Heart right ventricle (tissue), 16 donors: ENCODE measurements around the gene LILRA5. TPM values are rescaled to one million over a fixed set of nuclear protein-coding genes. Genes with fewer than 3 reads are reported as not detected.

Experiments
- ATAC-seq, 8 donors: fragments of 200-7000 bp; cut with Tn5 transposase; one replicate each; pipeline ENCODE4 v1.9.1; 2020; ENCODE audit warnings: mild to moderate bottlenecking in 8 of 8, moderate library complexity in 8 of 8, moderate number of reproducible peaks in 1 of 8
- DNase-seq, 2 donors: peaks; one replicate each; pipeline ENCODE4 v3.0.0-alpha.2; 2020
- H3K27ac ChIP-seq, 10 donors: fragments of 200-600 bp; sonication (generic) in 2 of 10; one replicate each; pipeline versions ENCODE4 v1.5.0 to v1.8.0; 2020 to 2022; ENCODE audit warnings: mild to moderate bottlenecking in 3 of 10
- H3K27me3 ChIP-seq, 7 donors: fragments of 200-600 bp; one replicate each; pipeline ENCODE4 v1.8.0; 2021 to 2022; ENCODE audit warnings: mild to moderate bottlenecking in 2 of 7
- H3K36me3 ChIP-seq, 9 donors: fragments of 200-600 bp; sonication (generic) in 1 of 9; one replicate each; pipeline versions ENCODE4 v1.5.0 to v1.8.0; 2020 to 2022; ENCODE audit warnings: mild to moderate bottlenecking in 2 of 9
- H3K4me1 ChIP-seq, 9 donors: fragments of 200-600 bp; sonication (generic) in 1 of 9; one replicate each; pipeline versions ENCODE4 v1.5.0 to v1.8.0; 2020 to 2022; ENCODE audit warnings: mild to moderate bottlenecking in 4 of 9
- H3K4me3 ChIP-seq, 10 donors: fragments of 200-600 bp; sonication (generic) in 2 of 10; one replicate each; pipeline versions ENCODE4 v1.5.0 to v1.8.0; 2020 to 2022; ENCODE audit warnings: mild to moderate bottlenecking in 7 of 10, moderate library complexity in 2 of 10
- H3K9me3 ChIP-seq, 11 donors: fragments of 200-600 bp in 10 of 11; sonication (generic) in 2 of 11; one replicate each; pipeline versions ENCODE4 v1.5.0 to v1.8.0; 2013 to 2022; ENCODE audit warnings: mild to moderate bottlenecking in 2 of 11, control low read depth in 1 of 11, moderate library complexity in 1 of 11
- CTCF ChIP-seq, 9 donors: fragments of 200-600 bp; sonication (generic) in 2 of 9; IDR thresholded peaks; one replicate each; pipeline versions ENCODE4 v1.5.0 to v1.8.0; 2021 to 2022; ENCODE audit warnings: antibody characterized with exemption in 9 of 9, mild to moderate bottlenecking in 5 of 9, moderate library complexity in 1 of 9
- WGBS, 2 donors: extraction: QIAGEN DNeasy Blood & Tissue Kit; methylation state at CpG; one replicate each; pipeline ENCODE4 v1.1.7; 2013; ENCODE audit warnings: inconsistent platforms in 1 of 2; 5-methylcytosine and 5-hydroxymethylcytosine counted together
- intact Hi-C, 10 donors: fragments of 100-400 bp; cut with DNase I; formaldehyde crosslinking; loops; one replicate each; pipeline versions ENCODE4 v1.11.1 to v1.14.2; 2022
- microRNA-seq, 2 donors: library from miRNA; unstranded; fragments of <30 nt; microRNA quantifications; one replicate each; pipeline ENCODE4 v1.2.0, GENCODE V29; 2021
- polyA plus RNA-seq, 2 donors: library from polyadenylated mRNA; stranded (reverse); fragments of 200-250 nt; gene quantifications; one replicate each; pipeline ENCODE4 v1.2.3, GENCODE V29; 2013
- total RNA-seq, 10 donors: library from RNA; stranded (reverse); fragmentation: NEBNext Ultra II Directional in 3 of 10; extraction: Animal tissue kit (Norgen Biotek cat#: 25700) in 3 of 10; gene quantifications; one replicate each; pipeline versions ENCODE4 v1.2.1 to v1.2.4, GENCODE V29; 2021 to 2023
- donor health status: Arrhythmogenic right ventricular cardiomyopathy.
- donor health status: ischemic (EF 13 %, LVEDD 7.1; RV severe dilation, severe dysfunction).
- donor health status: healthy with polysubstance abuse.
- donor health status: DM: no; HTN: yes; CAD: no.
- donor health status: DM: no; HTN: no; CAD: no.
- donor health status: ischemic (EF 25% LVEDD 6.9; RV normal size, moderate dysfunction).
- donor health status: ischemic (EF 25% LVEDD 5.7; RV mildly dilated, moderate dysfunction).
- donor health status: healthy.
- donor health status: DM: yes; HTN: yes; CAD: no.
- donor health status: Ischemic cardiomyopathy.
- donor health status: ischemic (EF 35%, LVEDD 5.7; RV mildly dilated, moderate dysfunction).
- donor health status: nonischemic (EF 11% LVEDD 7.7; RV severe dilation, severe dysfunction).
- donor health status: DM: yes; HTN: yes; CAD: no.
- donor health status: PGD.
- donor health status: ischemic (EF 29% LVEDD 5.4; RV normal size, mild dysfunction).
- donor health status: nonischemic (EF 23%, LVEDD 6.1; RV moderate dilation, normal function).

Gene LILRA5
- total and polyA plus RNA-seq, 12 donors, result 0.26 to 8.5 (median 1.3) TPM

- H3K4me3 ChIP-seq, result no peak overlapping the region
- 3 to 6% methylated on average over 6 of the region's 6 CpGs for WGBS, 2 donors
- DNase-seq (peak; percentile 60 to 62), ATAC-seq (peak in 4 of 8 donors; percentile 31 to 56 (median 44))
- H3K4me1 ChIP-seq, result peaks cover 0 to 14% (median 0%) of the 10 kb centered on the region in 9 donors
- peaks cover 0 to 13% (median 2%) of the 10 kb centered on the region in 7 donors for H3K27me3 ChIP-seq
- H3K36me3 ChIP-seq, result no peaks in the 10 kb centered on the region
- intact Hi-C loops, result no loop called here
- peak; percentile 52 to 83 (median 71) for TF ChIP-seq CTCF (IDR thresholded peaks at IDR 0.05)
- H3K27ac ChIP-seq, result no peak overlapping the region
- no peaks in the 10 kb centered on the region for H3K9me3 ChIP-seq
Measured at GRCh38 chr19:54266133-54266532, 46.8 kb downstream of the LILRA5 start.

GRCh38 chr19:54262470-54262869, 50.5 kb downstream of the LILRA5 start:
- TF ChIP-seq CTCF (IDR thresholded peaks at IDR 0.05), result no peak
- Histone ChIP-seq H3K27me3 (peaks cover 0 to 12% (median 7%) of the 10 kb centered on the region in 7 donors), H3K4me3 (no peak overlapping the region), H3K27ac (no peak overlapping the region), H3K9me3 (no peaks in the 10 kb centered on the region), H3K4me1 (peaks cover 0 to 8% (median 0%) of the 10 kb centered on the region in 9 donors), H3K36me3 (no peaks in the 10 kb centered on the region)
- DNase-seq, result no peak
- ATAC-seq, result no peak
- 78 to 87% methylated on average over 2 of the region's 2 CpGs for WGBS, 2 donors
- intact Hi-C loops, result no loop called here

GRCh38 chr19:54262066-54262465, 50.9 kb downstream of the LILRA5 start:
- no peak for TF ChIP-seq CTCF (IDR thresholded peaks at IDR 0.05)
- no peak for DNase-seq
- peaks cover 0 to 8% (median 0%) of the 10 kb centered on the region in 9 donors for H3K4me1 ChIP-seq
- H3K4me3 ChIP-seq, result no peak overlapping the region
- ATAC-seq, result no peak
- peaks cover 0 to 15% (median 11%) of the 10 kb centered on the region in 7 donors for H3K27me3 ChIP-seq
- intact Hi-C loops, result no loop called here
- WGBS, 2 donors, result 72 to 81% methylated on average over 11 of the region's 11 CpGs
- no peaks in the 10 kb centered on the region for H3K36me3 ChIP-seq
- no peak overlapping the region for H3K27ac ChIP-seq
- H3K9me3 ChIP-seq, result no peaks in the 10 kb centered on the region

- 54 to 66% methylated on average over 9 of the region's 9 CpGs for WGBS, 2 donors
- DNase-seq (no peak), ATAC-seq (peak in 7 of 8 donors; percentile 47 to 76 (median 62))
- TF ChIP-seq CTCF (IDR thresholded peaks at IDR 0.05), result no peak
- H3K27ac ChIP-seq, result peak within 1 kb of the TSS in 4 of 10 donors; percentile 34 to 75 (median 46)
- intact Hi-C loops, result no loop called here
- peak within 1 kb of the TSS in 6 of 10 donors; percentile 2 to 47 (median 30) for H3K4me3 ChIP-seq
- H3K27me3 ChIP-seq, result peaks cover 0 to 60% (median 51%) of the 10 kb centered on the region in 7 donors
- no peaks in the 10 kb centered on the region for H3K36me3 ChIP-seq
- H3K9me3 ChIP-seq, result no peaks in the 10 kb centered on the region
- peaks cover 0 to 9% (median 0%) of the 10 kb centered on the region in 9 donors for H3K4me1 ChIP-seq
Measured at GRCh38 chr19:54257116-54257480, 55.9 kb downstream of the LILRA5 start, which contains the start of gene LILRB5. LILRB5 (minus strand) TSS chr19:54257273; CDS start chr19:54257193, 80 bp downstream.

Small RNA genes within 50 kb of the gene (microRNA-seq; reads per million reads assigned to microRNA genes)
- gene MIR4752, result 0 reads per million in 2 donors

Other genes starting within 250 kb of the LILRA5 start
- under 1 TPM in 2 of 10 donors, not detected in 8; 0.33 to 0.60 TPM for gene VSTM1, start 249.3 kb downstream of the LILRA5 start, total RNA-seq
- not detected for gene VSTM1, start 249.3 kb downstream of the LILRA5 start, polyA plus RNA-seq
- not detected for gene TARM1, start 231.8 kb downstream of the LILRA5 start, total RNA-seq
- not detected for gene TARM1, start 231.8 kb downstream of the LILRA5 start, polyA plus RNA-seq
- gene OSCAR, start 212.4 kb downstream of the LILRA5 start, total RNA-seq, result 1 to 10 TPM in 3 of 10 donors, under 1 TPM in 6, not detected in 1; 0.23 to 5.3 (median 0.40) TPM
- 1 to 10 TPM in 1 of 2 donors, under 1 TPM in 1; 0.22 to 1.0 TPM for gene OSCAR, start 212.4 kb downstream of the LILRA5 start, polyA plus RNA-seq
- 100 to 1,000 TPM; 239 to 518 (median 360) TPM for gene NDUFA3, start 210.3 kb downstream of the LILRA5 start, total RNA-seq
- 1,000 to 10,000 TPM in 1 of 2 donors, 100 to 1,000 TPM in 1; 335 to 3,395 TPM for gene NDUFA3, start 210.3 kb downstream of the LILRA5 start, polyA plus RNA-seq
- gene TFPT, start 197.5 kb downstream of the LILRA5 start, total RNA-seq, result 10 to 100 TPM; 11.0 to 16.8 (median 12.9) TPM
- gene TFPT, start 197.5 kb downstream of the LILRA5 start, polyA plus RNA-seq, result 10 to 100 TPM; 26.0 to 33.8 TPM
- 10 to 100 TPM; 35.9 to 46.4 (median 43.0) TPM for gene PRPF31, start 197.4 kb downstream of the LILRA5 start, total RNA-seq
- gene PRPF31, start 197.4 kb downstream of the LILRA5 start, polyA plus RNA-seq, result 10 to 100 TPM; 52.1 to 52.8 TPM
- 10 to 100 TPM; 16.0 to 25.9 (median 20.9) TPM for gene CNOT3, start 175.4 kb downstream of the LILRA5 start, total RNA-seq
- 10 to 100 TPM; 14.5 to 27.8 TPM for gene CNOT3, start 175.4 kb downstream of the LILRA5 start, polyA plus RNA-seq
- gene LENG1, start 153.4 kb downstream of the LILRA5 start, total RNA-seq, result 1 to 10 TPM; 5.4 to 8.4 (median 6.9) TPM
- gene LENG1, start 153.4 kb downstream of the LILRA5 start, polyA plus RNA-seq, result 10 to 100 TPM; 14.6 to 16.9 TPM
- 1 to 10 TPM in 9 of 10 donors, under 1 TPM in 1; 0.59 to 5.5 (median 2.1) TPM for gene TMC4, start 140.0 kb downstream of the LILRA5 start, total RNA-seq
- 10 to 100 TPM in 1 of 2 donors, 1 to 10 TPM in 1; 1.6 to 11.6 TPM for gene TMC4, start 140.0 kb downstream of the LILRA5 start, polyA plus RNA-seq
- gene MBOAT7, start 123.6 kb downstream of the LILRA5 start, total RNA-seq, result 10 to 100 TPM; 12.3 to 29.4 (median 15.5) TPM
- gene MBOAT7, start 123.6 kb downstream of the LILRA5 start, polyA plus RNA-seq, result 10 to 100 TPM in 1 of 2 donors, 1 to 10 TPM in 1; 7.7 to 17.0 TPM
- gene TSEN34, start 121.9 kb downstream of the LILRA5 start, total RNA-seq, result 10 to 100 TPM; 12.1 to 24.0 (median 19.3) TPM
- 10 to 100 TPM in 1 of 2 donors, 1 to 10 TPM in 1; 5.6 to 38.0 TPM for gene TSEN34, start 121.9 kb downstream of the LILRA5 start, polyA plus RNA-seq
- 100 to 1,000 TPM; 550 to 734 (median 603) TPM for gene RPS9, start 112.3 kb downstream of the LILRA5 start, total RNA-seq
- gene RPS9, start 112.3 kb downstream of the LILRA5 start, polyA plus RNA-seq, result 1,000 to 10,000 TPM; 1,335 to 2,571 TPM
- gene LILRB3, start 90.2 kb downstream of the LILRA5 start, total RNA-seq, result 10 to 100 TPM in 1 of 10 donors, 1 to 10 TPM in 6, under 1 TPM in 3; 0.71 to 18.3 (median 2.0) TPM
- 1 to 10 TPM; 2.5 TPM for gene LILRB3, start 90.2 kb downstream of the LILRA5 start, polyA plus RNA-seq
- gene LILRA6, start 70.4 kb downstream of the LILRA5 start, total RNA-seq, result 1 to 10 TPM in 6 of 10 donors, under 1 TPM in 3, not detected in 1; 0.48 to 9.4 (median 1.3) TPM
- gene LILRA6, start 70.4 kb downstream of the LILRA5 start, polyA plus RNA-seq, result 1 to 10 TPM; 1.1 to 1.5 TPM
- 10 to 100 TPM in 2 of 10 donors, 1 to 10 TPM in 8; 1.6 to 10.6 (median 3.2) TPM for gene LILRB5, start 55.9 kb downstream of the LILRA5 start, total RNA-seq
- 1 to 10 TPM; 1.8 to 9.1 TPM for gene LILRB5, start 55.9 kb downstream of the LILRA5 start, polyA plus RNA-seq
- gene LILRB2, start 32.1 kb downstream of the LILRA5 start, total RNA-seq, result 10 to 100 TPM in 1 of 10 donors, 1 to 10 TPM in 9; 1.1 to 20.1 (median 2.0) TPM
- gene LILRB2, start 32.1 kb downstream of the LILRA5 start, polyA plus RNA-seq, result 1 to 10 TPM; 2.6 to 2.8 TPM
- gene LILRA4, start 26.0 kb upstream of the LILRA5 start, total RNA-seq, result 1 to 10 TPM in 1 of 10 donors, not detected in 9; 1.6 TPM
- not detected for gene LILRA4, start 26.0 kb upstream of the LILRA5 start, polyA plus RNA-seq
- gene LAIR1, start 51.8 kb upstream of the LILRA5 start, total RNA-seq, result 10 to 100 TPM in 2 of 10 donors, 1 to 10 TPM in 8; 2.1 to 36.3 (median 4.1) TPM
- 1 to 10 TPM; 5.1 to 5.3 TPM for gene LAIR1, start 51.8 kb upstream of the LILRA5 start, polyA plus RNA-seq
- gene TTYH1, start 102.3 kb upstream of the LILRA5 start, total RNA-seq, result 1 to 10 TPM in 5 of 10 donors, under 1 TPM in 5; 0.37 to 4.3 (median 1.0) TPM
- gene TTYH1, start 102.3 kb upstream of the LILRA5 start, polyA plus RNA-seq, result 1 to 10 TPM; 1.8 to 3.1 TPM
- gene LENG8, start 136.0 kb upstream of the LILRA5 start, total RNA-seq, result 10 to 100 TPM; 45.5 to 76.2 (median 56.8) TPM
- gene LENG8, start 136.0 kb upstream of the LILRA5 start, polyA plus RNA-seq, result 100 to 1,000 TPM in 1 of 2 donors, 10 to 100 TPM in 1; 34.3 to 194 TPM
- 1 to 10 TPM; 1.0 to 4.2 (median 1.5) TPM for gene LENG9, start 150.6 kb upstream of the LILRA5 start, total RNA-seq
- 1 to 10 TPM; 1.6 to 2.6 TPM for gene LENG9, start 150.6 kb upstream of the LILRA5 start, polyA plus RNA-seq
- gene CDC42EP5, start 160.1 kb upstream of the LILRA5 start, total RNA-seq, result 10 to 100 TPM in 5 of 10 donors, 1 to 10 TPM in 5; 5.3 to 22.8 (median 9.7) TPM
- gene CDC42EP5, start 160.1 kb upstream of the LILRA5 start, polyA plus RNA-seq, result 10 to 100 TPM; 11.2 to 21.9 TPM
- gene LAIR2, start 189.7 kb upstream of the LILRA5 start, total RNA-seq, result 1 to 10 TPM in 1 of 10 donors, under 1 TPM in 1, not detected in 8; 0.76 to 2.5 TPM
- not detected for gene LAIR2, start 189.7 kb upstream of the LILRA5 start, polyA plus RNA-seq